Peyer's patch (tissue), 4 donors: ENCODE data around the gene FARP2. TPM values are rescaled to one million over a fixed set of nuclear protein-coding genes. Genes with fewer than 3 reads are reported as not detected.

ENCODE experiments used
- DNase-seq, 3 donors: peaks; one replicate each; pipeline ENCODE4 v3.0.0-alpha.2; 2017 to 2019
- H3K27ac ChIP-seq, 4 donors: fragments of 200-600 bp; sonication (generic); one replicate each; pipeline ENCODE4 v1.5.1; 2016 to 2019
- H3K27me3 ChIP-seq, 2 donors: fragments of 200-600 bp; sonication (generic); one replicate each; pipeline ENCODE4 v1.5.1; 2019
- H3K36me3 ChIP-seq, 3 donors: fragments of 200-600 bp; sonication (generic); one replicate each; pipeline ENCODE4 v1.5.1; 2016 to 2019
- H3K4me1 ChIP-seq, 4 donors: fragments of 200-600 bp; sonication (generic); one replicate each; pipeline ENCODE4 v1.5.1; 2016 to 2019
- H3K4me3 ChIP-seq, 4 donors: fragments of 200-600 bp; sonication (generic); 1 replicate in 3 of 4; 2 replicates in 1 of 4; pipeline ENCODE4 v1.5.1; 2016 to 2019; ENCODE audit warnings: mild to moderate bottlenecking in 1 of 4
- H3K9me3 ChIP-seq, 4 donors: fragments of 200-600 bp; sonication (generic); one replicate each; pipeline ENCODE4 v1.5.1; 2016 to 2019; ENCODE audit warnings: mild to moderate bottlenecking in 1 of 4
- CTCF ChIP-seq, 6 experiments: fragments of 450-650 bp in 4 of 6; fragments of 200-600 bp in 2 of 6; sonication (generic) in 1 of 6; IDR thresholded peaks; one replicate each; pipeline ENCODE4 v1.5.1; 2017 to 2019; ENCODE audit warnings: antibody characterized with exemption in 6 of 6, mild to moderate bottlenecking in 3 of 6, moderate library complexity in 1 of 6
- POLR2A ChIP-seq, 2 donors: fragments of 450-650 bp; IDR thresholded peaks; one replicate each; pipeline ENCODE4 v1.5.1; 2017; ENCODE audit warnings: antibody characterized with exemption in 2 of 2, mild to moderate bottlenecking in 2 of 2, moderate library complexity in 2 of 2
- total RNA-seq, 4 donors: library from RNA; depleted of rRNA; stranded (reverse); fragments of >200 nt; gene quantifications; one replicate each; pipeline ENCODE4 v1.1.0, GENCODE V29; 2016

FARP2 gene
- total RNA-seq, 4 donors from 2014 or later, result 107 to 169 (median 140) TPM

- Histone ChIP-seq H3K4me3 (no peak overlapping the region), H3K9me3 (no peaks in the 10 kb centered on the region), H3K27ac (no peak overlapping the region), H3K4me1 (peaks cover 0 to 2% (median under 1%) of the 10 kb centered on the region in 4 donors), H3K36me3 (no peaks in the 10 kb centered on the region), H3K27me3 (no peaks in the 10 kb centered on the region)
- no peak for DNase-seq
- TF ChIP-seq CTCF (IDR thresholded peaks at IDR 0.05) (no peak), POLR2A (IDR thresholded peaks at IDR 0.05) (no peak)
Observed at GRCh38 chr2:241514553-241514952, 158.5 kb downstream of the FARP2 start.

DNA sequence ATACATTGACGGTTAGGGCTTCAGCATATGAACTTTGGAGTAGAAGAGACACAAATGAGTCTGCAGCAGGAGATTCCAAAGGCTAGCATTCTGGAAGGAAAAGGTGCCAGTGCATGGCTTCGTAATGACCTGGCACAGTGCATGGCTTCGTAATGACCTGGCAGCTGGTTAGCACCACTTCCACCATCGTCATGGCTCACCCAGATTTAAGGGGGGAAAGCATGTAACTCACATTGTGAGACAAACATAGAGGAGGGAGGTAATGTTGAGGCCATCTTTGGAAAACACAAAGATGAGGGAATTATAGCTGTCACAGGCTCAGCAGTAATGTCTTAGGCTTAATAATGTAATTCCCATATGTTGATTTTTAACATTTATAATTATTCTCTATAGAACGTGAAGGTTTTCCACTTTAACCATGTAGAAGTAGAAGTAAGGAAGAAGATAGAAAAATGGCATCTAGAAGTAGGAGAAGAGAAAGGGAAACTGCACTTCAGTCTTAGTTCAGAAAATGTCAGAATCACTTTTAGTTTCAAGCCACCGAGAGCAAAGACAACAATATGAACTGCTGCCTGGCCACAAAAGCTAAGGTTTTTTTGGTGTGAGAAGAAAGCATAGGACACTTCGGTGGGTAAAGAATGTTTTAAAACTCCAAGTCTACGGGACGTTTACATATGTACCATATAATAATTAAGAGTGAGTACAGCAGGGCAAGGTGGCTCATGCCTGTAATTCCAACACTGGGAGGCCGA, 159.1 kb downstream of the FARP2 start:
- no peaks in the 10 kb centered on the region for H3K36me3 ChIP-seq
- H3K27ac ChIP-seq, result no peak overlapping the region
- H3K27me3 ChIP-seq, result no peaks in the 10 kb centered on the region
- no peak overlapping the region for H3K4me3 ChIP-seq
- no peaks in the 10 kb centered on the region for H3K9me3 ChIP-seq
- no peaks in the 10 kb centered on the region for H3K4me1 ChIP-seq
- DNase-seq, result no peak
- TF ChIP-seq CTCF (IDR thresholded peaks at IDR 0.05) (no peak), POLR2A (IDR thresholded peaks at IDR 0.05) (no peak)

GRCh38 chr2:241516520-241516965, 160.5 kb downstream of the FARP2 start:
- no peak overlapping the region for H3K4me3 ChIP-seq
- no peak for DNase-seq
- H3K9me3 ChIP-seq, result no peaks in the 10 kb centered on the region
- H3K27me3 ChIP-seq, result no peaks in the 10 kb centered on the region
- no peaks in the 10 kb centered on the region for H3K36me3 ChIP-seq
- no peak overlapping the region for H3K27ac ChIP-seq
- no peak for TF ChIP-seq POLR2A (IDR thresholded peaks at IDR 0.05)
- TF ChIP-seq CTCF (IDR thresholded peaks at IDR 0.05), result no peak
- no peaks in the 10 kb centered on the region for H3K4me1 ChIP-seq

GRCh38 chr2:241517297-241517696, 161.2 kb downstream of the FARP2 start:
- DNase-seq, result no peak
- Histone ChIP-seq H3K9me3 (no peaks in the 10 kb centered on the region), H3K36me3 (no peaks in the 10 kb centered on the region), H3K4me1 (no peaks in the 10 kb centered on the region), H3K27me3 (no peaks in the 10 kb centered on the region), H3K27ac (no peak overlapping the region), H3K4me3 (no peak overlapping the region)
- TF ChIP-seq CTCF (IDR thresholded peaks at IDR 0.05) (no peak), POLR2A (IDR thresholded peaks at IDR 0.05) (no peak)

GRCh38 chr2:241519669-241520068, 163.6 kb downstream of the FARP2 start:
- DNase-seq, result no peak
- no peak for TF ChIP-seq POLR2A (IDR thresholded peaks at IDR 0.05)
- TF ChIP-seq CTCF (IDR thresholded peaks at IDR 0.05), result no peak
- no peaks in the 10 kb centered on the region for H3K4me1 ChIP-seq

More at GRCh38 chr2:241519669-241520068, 163.6 kb downstream of the FARP2 start:
- Histone ChIP-seq H3K9me3 (no peaks in the 10 kb centered on the region), H3K27ac (no peak overlapping the region), H3K4me3 (no peak overlapping the region), H3K27me3 (no peaks in the 10 kb centered on the region), H3K36me3 (no peaks in the 10 kb centered on the region)
